Panc1 (cell line): Measurements from ENCODE around the gene GPR37L1. TPM values are rescaled to one million over a fixed set of nuclear protein-coding genes. Genes with fewer than 3 reads are reported as not detected.
A peak's percentile ranks its signal among the peaks of the same experiment; 100 is the strongest.

Source experiments
- ATAC-seq: fragments of 200-7000 bp; cut with Tn5 transposase; 2 replicates; pipeline ENCODE4 v1.9.1; 2020; ENCODE audit warnings: mild to moderate bottlenecking, moderate library complexity
- BruUV-seq: library from RNA; stranded (reverse); fragments of 400-500 nt; replicated peaks from 2 replicates; lab custom pipeline; 2021; lab: Mats Ljungman, UMichigan
- CTCF ChIA-PET: fragments of 300-600 bp; sonication (Branson Sonifier 250); formaldehyde crosslinking; loops from one replicate; lab custom pipeline; 2022; ENCODE audit warnings: antibody characterized with exemption; lab: Charles Lee
- POLR2A ChIA-PET: fragments of 300-600 bp; sonication (Branson Sonifier 250); formaldehyde crosslinking; loops from one replicate; lab custom pipeline; 2022; ENCODE audit warnings: antibody characterized with exemption; lab: Charles Lee
- DNase-seq: peaks from one replicate; pipeline ENCODE4 v3.0.0-alpha.2; 2010; ENCODE audit warnings: low read depth, low spot score
- H3K27ac ChIP-seq: 2 replicates; pipeline ENCODE4 v1.5.1; 2011; ENCODE audit warnings: mild to moderate bottlenecking, low read length, inconsistent platforms
- H3K27me3 ChIP-seq: fragments of 200-500 bp; sonication (Bioruptor generic); 2 replicates; pipeline ENCODE4 v1.6.0; 2014; ENCODE audit warnings: low read length, inconsistent platforms; ENCODE audit not compliant: control insufficient read depth, insufficient read depth
- H3K36me3 ChIP-seq: fragments of 200-500 bp; sonication (Bioruptor generic); 2 replicates; pipeline ENCODE4 v1.5.1; 2014; ENCODE audit warnings: inconsistent platforms, mild to moderate bottlenecking, low read length, moderate library complexity; ENCODE audit not compliant: control insufficient read depth, insufficient read depth
- H3K4me1 ChIP-seq: 2 replicates; pipeline ENCODE4 v1.5.1; 2011; ENCODE audit warnings: inconsistent platforms, mild to moderate bottlenecking, low read length, moderate library complexity; ENCODE audit not compliant: control insufficient read depth, insufficient read depth
- H3K4me3 ChIP-seq, 2 experiments: 2 replicates each; pipeline ENCODE4 v1.5.1; 2011 to 2012; ENCODE audit warnings: low read depth in 2 of 2, low read length in 2 of 2, mild to moderate bottlenecking in 2 of 2, inconsistent platforms in 1 of 2, moderate library complexity in 1 of 2
- H3K9me3 ChIP-seq: fragments of 200-500 bp; sonication (Bioruptor generic); 2 replicates; pipeline ENCODE4 v1.5.1; 2014; ENCODE audit warnings: low read depth, mild to moderate bottlenecking, inconsistent platforms, low read length, moderate library complexity; ENCODE audit not compliant: control insufficient read depth, insufficient read depth
- CTCF ChIP-seq: fragments of 450-650 bp; IDR thresholded peaks from 2 replicates; pipeline ENCODE4 v1.5.1; 2017; ENCODE audit warnings: mild to moderate bottlenecking
- POLR2AphosphoS5 ChIP-seq: IDR thresholded peaks from 2 replicates; pipeline ENCODE4 v1.6.1; 2012; ENCODE audit warnings: mild to moderate bottlenecking, low read depth, low read length, moderate library complexity
- REST ChIP-seq, 2 experiments: IDR thresholded peaks; 2 replicates each; pipeline ENCODE4 v1.6.1; 2011 to 2012; ENCODE audit warnings: low read depth in 2 of 2, control low read depth in 1 of 2, low read length in 1 of 2, mild to moderate bottlenecking in 1 of 2, moderate library complexity in 1 of 2; ENCODE audit not compliant: insufficient read depth in 1 of 2
- SIN3A ChIP-seq: IDR thresholded peaks from 2 replicates; pipeline ENCODE4 v1.6.1; 2012; ENCODE audit warnings: low read depth, mild to moderate bottlenecking, low read length, moderate library complexity, borderline replicate concordance; ENCODE audit not compliant: insufficient read depth
- TCF7L2 ChIP-seq: IDR thresholded peaks from 2 replicates; pipeline ENCODE4 v1.6.1; 2011; ENCODE audit warnings: mild to moderate bottlenecking, low read depth, low read length, inconsistent platforms
- in situ Hi-C: cut with HindIII; loops from 2 replicates; pipeline ENCODE4 v1.10.0; 2016; ENCODE audit warnings: low sequenced_read_pairs, low pct_unique_long_range_greater_than_20kb
- intact Hi-C: fragments of 100-400 bp; cut with micrococcal nuclease; formaldehyde crosslinking; loops from one replicate; pipeline ENCODE4 v1.10.0; 2022; ENCODE audit not compliant: unreplicated experiment
- total RNA-seq: library from RNA; stranded (reverse); gene quantifications from one replicate; pipeline ENCODE4 v1.2.1, GENCODE V29; 2021; ENCODE audit not compliant: unreplicated experiment

Gene GPR37L1
- total RNA-seq, 1 experiment from 2014 or later = 0.44 TPM

- H3K27ac ChIP-seq = 0 out of 2 replicates have a peak overlapping the region, but pooled peaks have one; percentile 1
- ChIA-PET POLR2A (no interaction called here), CTCF (no interaction called here)
- ATAC-seq = no peak
- no peaks in the 10 kb centered on the region for H3K36me3 ChIP-seq
- no peak for TF ChIP-seq TCF7L2
- no peak for TF ChIP-seq SIN3A
- TF ChIP-seq REST (IDR thresholded peaks at IDR 0.05; ENCODE audit: insufficient read depth in 1 of 2, low read depth in 2 of 2, low read length in 1 of 2) = no peak
- TF ChIP-seq CTCF = no peak
- no peak for TF ChIP-seq POLR2AphosphoS5
- no peak for DNase-seq
- intact Hi-C loops = no loop called here
- 0 out of 2 replicates have a peak, but pooled peaks cover 6% of the 10 kb centered on the region for H3K4me1 ChIP-seq
- no peaks in the 10 kb centered on the region for H3K27me3 ChIP-seq
- in situ Hi-C loops = no loop called here
- H3K4me3 ChIP-seq = no peak overlapping the region
- H3K9me3 ChIP-seq = no peaks in the 10 kb centered on the region
- BruUV-seq = no TSS peak
Observed at GRCh38 chr1:202076050-202076511, 46.6 kb upstream of the GPR37L1 start.

GRCh38 chr1:202078241-202078640 is 44.5 kb upstream of the GPR37L1 start:
- intact Hi-C loops (no loop called here), in situ Hi-C loops (no loop called here)
- TF ChIP-seq TCF7L2 (no peak), POLR2AphosphoS5 (no peak), REST (IDR thresholded peaks at IDR 0.05; ENCODE audit: insufficient read depth in 1 of 2, low read depth in 2 of 2, low read length in 1 of 2) (no peak), CTCF (no peak), SIN3A (no peak)
- Histone ChIP-seq H3K9me3 (no peaks in the 10 kb centered on the region), H3K4me3 (no peak overlapping the region), H3K4me1 (peaks cover 10% of the 10 kb centered on the region; the same call in 1 of the 2 replicates), H3K27me3 (no peaks in the 10 kb centered on the region), H3K27ac (no peak overlapping the region), H3K36me3 (no peaks in the 10 kb centered on the region)
- ChIA-PET CTCF (no interaction called here), POLR2A (no interaction called here)
- no peak for DNase-seq
- no peak for ATAC-seq
- BruUV-seq = no TSS peak
